HG03571 (cell line): ENCODE results near the gene SLC16A1.
"Not testable (repeated sequence)": the region's sequence is repeated elsewhere in the genome, so short reads cannot be mapped to it uniquely, and the experiment has no call there.

Experiments
- ATAC-seq: cut with Tn5 transposase; IDR thresholded peaks from one replicate; pipeline ENCODE4 v1.9.1; 2021; ENCODE audit not compliant: unreplicated experiment

SLC16A1 gene

DNA sequence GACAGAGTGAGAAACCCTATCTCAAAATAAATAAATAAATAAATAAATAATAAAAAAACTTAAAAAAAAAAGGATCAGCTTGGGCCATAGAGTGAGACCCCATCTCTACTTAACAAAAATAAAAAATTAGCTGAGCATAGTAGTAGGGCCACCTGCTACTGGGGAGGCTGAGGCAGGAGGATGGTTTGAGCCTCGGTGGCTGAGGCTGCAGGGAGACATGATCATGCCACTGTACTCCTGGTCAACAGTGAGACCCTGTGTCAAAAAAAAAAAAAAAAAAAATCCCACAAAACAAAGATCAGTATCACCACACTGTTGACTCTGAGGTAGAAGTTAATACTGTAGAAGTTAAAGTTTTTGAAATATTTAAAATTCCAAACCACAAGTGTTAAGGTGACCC lies 29.1 kb downstream of the SLC16A1 start:
- ATAC-seq = no peak

DNA sequence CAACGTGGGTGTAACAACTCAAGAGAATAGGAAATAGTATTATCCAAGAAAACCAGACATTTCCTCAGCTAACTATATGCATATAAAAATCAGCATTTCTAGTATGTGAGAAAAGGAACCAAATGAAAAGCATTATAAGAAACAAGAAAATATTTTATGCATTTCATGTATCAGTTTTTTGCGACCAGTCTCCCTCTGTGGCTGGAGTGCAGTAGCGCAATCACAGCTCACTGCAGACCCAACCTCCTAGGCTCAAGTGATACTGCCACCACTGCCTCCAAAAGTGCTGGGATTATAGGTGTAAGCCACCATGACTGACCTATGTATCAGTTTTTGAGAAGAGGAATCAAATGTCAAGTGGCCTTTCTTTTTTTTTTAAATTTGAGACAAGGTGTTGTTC lies 31.0 kb downstream of the SLC16A1 start:
- no peak for ATAC-seq

DNA sequence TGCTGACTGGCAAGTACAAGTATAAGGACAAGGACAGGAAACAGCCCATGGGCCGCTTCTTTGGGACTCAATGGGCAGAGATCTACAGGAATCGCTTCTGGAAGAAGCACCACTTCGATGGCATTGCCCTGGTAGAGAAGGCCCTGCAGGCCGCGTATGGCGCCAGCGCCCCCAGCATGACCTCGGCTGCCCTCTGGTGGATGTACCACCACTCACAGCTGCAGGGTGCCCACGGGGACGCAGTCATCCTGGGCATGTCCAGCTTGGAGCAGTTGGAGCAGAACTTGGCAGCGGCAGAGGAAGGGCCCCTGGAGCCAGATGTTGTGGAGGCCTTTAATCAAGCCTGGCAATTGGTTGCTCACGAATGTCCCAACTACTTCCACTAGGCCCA lies 32.0 kb downstream of the SLC16A1 start:
- no peak for ATAC-seq

DNA sequence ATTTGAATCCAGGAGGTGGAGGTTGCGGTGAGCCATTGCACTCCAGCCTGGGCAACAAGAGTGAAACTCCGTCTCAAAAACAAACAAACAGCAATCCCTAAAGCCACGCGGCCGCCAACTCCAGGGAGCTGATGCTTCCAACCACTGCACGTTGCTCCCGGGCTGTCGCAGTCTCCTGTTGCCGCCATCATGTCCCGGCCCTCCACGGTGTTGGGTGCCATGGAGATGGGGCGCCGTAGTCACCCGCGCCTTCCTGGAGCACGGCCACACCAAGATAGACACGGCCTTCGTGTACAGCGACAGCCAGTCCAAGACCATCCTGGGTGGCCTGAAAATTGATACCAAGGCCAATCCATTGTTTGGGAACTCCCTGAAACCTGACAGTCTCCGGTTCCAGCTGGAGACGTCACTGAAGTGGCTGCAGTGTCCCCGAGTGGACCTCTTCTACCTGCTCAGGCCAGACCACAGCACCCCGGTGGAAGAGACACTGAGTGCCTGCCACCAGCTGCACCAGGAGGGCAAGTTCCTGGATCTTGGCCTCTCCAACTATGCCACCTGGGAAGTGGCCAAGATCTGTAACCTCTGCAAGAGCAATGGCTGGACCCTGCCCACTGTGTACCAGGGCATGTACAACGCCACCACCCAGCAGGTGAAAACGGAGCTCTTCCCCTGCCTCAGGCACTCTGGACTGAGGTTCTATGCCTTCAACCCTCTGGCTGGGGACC lies 32.6 kb downstream of the SLC16A1 start:
- ATAC-seq = no peak

DNA sequence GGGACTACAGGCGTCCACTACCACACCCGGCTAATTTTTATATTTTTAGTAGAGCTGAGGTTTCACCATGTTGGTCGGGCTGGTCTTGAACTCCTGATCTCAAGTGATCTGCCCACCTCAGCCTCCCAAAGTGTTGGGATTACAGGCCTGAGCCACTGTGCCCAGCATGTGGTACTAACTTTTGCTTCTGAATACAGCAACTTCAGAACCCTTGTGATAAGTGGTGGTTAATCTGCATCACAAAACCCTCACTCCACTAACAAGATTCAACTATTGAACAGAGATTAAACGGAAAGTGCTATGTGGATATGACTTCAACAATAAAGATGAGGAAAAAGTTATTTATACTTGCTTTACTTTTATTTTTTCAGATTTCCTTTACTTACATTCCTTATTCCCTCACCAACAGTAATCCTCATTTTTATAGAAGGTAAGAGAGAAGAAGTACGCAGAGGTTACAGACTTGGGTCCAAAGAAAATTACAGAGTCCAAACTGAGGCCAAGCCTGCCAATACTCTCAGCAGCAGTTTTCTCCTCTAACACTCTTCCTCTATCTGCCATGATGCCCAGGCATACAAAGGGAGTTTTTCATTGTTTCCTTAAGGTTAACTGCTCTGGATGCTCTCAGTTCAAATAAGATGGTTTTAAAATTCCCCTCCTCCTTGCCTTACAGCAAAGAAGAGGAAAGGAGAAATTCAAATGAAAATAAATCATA lies 44.3 kb downstream of the SLC16A1 start:
- ATAC-seq = no peak

DNA sequence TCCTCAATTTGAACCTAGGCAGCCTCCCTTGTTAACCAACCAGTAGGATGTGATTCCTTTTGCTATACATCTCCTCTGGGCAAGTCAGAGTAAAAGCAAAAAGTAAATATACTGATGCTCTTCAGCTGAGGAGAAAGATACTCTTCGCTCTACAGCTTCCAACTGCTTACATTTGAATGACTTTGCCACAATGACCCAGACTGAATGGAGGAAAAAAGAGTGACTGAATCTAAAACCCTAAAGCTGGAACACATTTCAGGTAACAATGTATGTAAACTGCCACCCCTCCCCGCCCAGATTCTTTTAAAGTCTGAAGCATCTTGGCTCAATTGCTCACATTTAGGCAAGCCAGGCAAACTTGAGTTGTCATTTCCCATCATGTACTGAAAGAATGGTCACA lies 46.1 kb downstream of the SLC16A1 start:
- no peak for ATAC-seq

DNA sequence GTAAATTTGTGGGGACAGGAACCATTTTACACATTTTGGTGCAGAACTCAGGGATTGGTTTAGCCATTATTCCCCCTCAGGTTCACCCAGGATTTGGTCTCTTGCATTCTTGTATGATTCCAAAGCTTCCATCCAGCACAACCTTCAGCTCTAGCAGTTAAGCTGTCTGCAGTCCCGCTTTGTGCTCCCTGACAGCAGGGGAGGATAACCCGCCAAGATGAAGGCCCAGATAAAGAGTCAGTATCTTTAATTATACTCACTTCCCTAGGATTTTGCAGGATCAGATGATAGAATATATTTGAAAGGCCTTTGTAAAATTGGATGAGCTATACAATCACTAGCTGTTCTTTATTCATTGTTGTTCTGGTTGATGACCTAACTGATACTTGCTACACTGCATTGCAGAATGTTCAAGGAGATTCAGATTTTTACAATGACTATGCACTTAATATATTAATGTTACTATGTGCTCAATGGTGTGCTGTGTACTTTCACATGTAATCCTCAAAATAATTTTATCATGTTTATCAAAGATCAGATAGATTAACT lies 49.8 kb downstream of the SLC16A1 start:
- ATAC-seq = no peak

- no peak for ATAC-seq
Measured at GRCh38 chr1:112905395-112906149, 50.4 kb downstream of the SLC16A1 start.

DNA sequence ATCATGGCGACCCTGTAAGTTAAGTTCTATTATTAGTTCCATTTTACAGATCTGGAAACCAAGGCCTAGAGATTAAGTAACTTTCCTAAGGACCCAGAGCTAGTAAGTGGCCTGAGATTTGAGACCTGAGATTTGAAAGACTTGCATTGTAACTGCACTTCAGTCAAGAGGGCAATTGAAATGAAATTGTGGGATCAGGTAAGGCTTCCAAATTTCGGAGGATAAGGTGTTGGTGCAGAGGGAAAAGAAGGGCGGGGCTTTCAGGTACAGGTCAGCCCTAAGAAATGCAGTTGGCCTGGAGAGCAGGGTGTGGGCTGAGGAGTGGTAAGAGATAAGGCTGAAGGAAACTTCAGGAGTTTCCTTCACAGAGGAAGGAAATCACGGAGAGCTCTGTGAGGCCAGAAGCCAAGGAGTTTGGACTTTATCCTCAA lies 51.1 kb downstream of the SLC16A1 start:
- ATAC-seq = no peak

- ATAC-seq = no peak
Measured at GRCh38 chr1:112904071-112904830, 51.7 kb downstream of the SLC16A1 start.

- ATAC-seq = no peak
Measured at GRCh38 chr1:112902221-112902620, 53.8 kb downstream of the SLC16A1 start.

- no peak for ATAC-seq
Measured at GRCh38 chr1:112901387-112901786, 54.6 kb downstream of the SLC16A1 start.

- no peak for ATAC-seq
Measured at GRCh38 chr1:112896783-112897182, 59.2 kb downstream of the SLC16A1 start.

- ATAC-seq = no peak
Measured at GRCh38 chr1:112894561-112895011, 61.4 kb downstream of the SLC16A1 start.

DNA sequence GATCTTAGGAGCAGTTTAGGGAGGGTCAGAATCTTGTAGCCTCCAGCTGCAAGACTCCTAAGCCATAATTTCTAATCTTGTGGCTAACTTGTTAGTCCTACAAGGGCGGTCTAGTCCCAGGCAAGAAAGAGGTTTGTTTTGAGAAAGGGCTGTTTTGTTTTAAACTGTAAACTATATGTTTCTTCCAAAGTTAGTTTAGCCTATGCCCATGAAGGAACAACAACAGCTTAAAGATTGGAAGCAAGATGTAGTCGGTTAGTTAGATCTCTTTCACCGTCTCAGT lies 62.0 kb downstream of the SLC16A1 start:
- no peak for ATAC-seq

- ATAC-seq = no peak
Measured at GRCh38 chr1:112893288-112894009, 62.5 kb downstream of the SLC16A1 start.

DNA sequence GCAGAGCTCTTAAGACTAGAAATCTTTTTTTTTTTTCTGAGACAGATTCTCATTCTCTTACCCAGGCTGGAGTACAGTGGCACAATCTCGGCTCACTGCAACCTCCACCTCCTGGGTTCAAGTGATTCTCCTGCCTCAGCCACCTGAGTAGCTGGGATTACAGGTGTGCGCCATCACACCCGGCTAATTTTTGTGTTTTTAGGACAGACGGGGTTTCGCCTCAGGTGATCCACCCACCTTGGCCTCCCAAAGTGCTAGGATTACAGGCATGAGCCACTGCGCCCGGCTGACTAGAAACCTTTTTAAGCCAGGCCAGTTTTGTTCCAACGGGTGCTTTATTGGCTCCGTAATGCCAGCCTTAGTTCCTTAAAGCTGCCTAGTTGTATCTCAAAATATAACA lies 66.1 kb downstream of the SLC16A1 start:
- ATAC-seq = not testable (repeated sequence)

DNA sequence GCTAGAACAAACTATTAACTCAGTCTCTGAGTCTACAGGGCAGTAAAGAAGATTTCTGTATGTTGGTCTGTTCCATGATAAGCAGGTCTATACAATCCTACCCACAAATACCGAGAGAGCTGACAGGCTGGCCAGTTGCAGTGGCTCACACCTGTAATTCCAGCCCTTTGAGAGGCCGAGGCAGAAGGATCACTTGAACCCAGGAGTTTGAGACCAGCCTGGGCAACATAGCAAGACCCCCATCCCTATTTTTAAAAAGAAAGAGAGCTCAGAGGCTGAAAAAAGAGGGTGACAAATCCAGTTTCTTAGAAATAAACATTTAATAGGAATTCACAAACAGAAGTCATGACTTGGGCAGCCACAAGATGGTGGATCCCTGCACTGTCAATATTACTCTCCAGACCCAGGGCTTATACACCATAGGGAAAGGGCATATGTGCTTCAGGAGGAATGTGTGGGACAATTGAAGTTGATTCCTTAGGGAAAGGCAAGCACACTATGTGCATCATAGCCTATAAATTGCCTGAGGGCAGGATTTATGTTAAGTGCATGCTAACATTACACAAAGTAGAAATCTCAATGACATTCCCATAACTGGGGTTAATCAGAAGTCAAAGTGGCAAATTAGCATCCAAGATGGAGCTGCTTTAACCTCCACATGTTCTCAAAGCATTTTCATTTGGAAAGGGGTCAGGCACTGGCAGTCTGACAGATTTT lies 66.8 kb downstream of the SLC16A1 start:
- no peak for ATAC-seq

DNA sequence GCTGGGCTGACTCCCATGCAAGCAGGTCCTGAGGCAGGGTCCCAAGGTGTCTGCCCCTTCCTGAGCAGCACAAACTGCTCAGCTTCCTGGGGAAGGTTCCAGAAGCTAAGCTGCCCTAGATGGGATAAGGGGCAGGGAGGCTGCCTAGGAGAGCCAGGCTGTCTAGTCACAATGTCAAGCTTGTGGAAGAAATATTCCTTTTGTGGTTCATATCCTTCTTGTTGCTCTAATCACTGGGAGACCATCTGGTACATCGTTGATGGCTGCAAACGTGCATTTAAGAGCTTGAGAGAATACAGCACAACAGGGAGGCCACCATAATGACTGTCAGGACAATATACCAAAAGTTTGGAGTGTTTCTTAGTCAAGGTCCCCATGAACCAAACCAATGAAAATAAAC lies 67.4 kb downstream of the SLC16A1 start:
- ATAC-seq = no peak
